ENCODE data around the gene FOS. TPM values are rescaled to one million over a fixed set of nuclear protein-coding genes. Genes with fewer than 3 reads are reported as not detected.

FOS gene
- total RNA-seq, 2 experiments from 2014 or later: 1,565 to 1,685 TPM

GRCh38 chr14:75254381-75254822 is 24.2 kb upstream of the FOS start:
- intact Hi-C loops (cut with DNase I, micrococcal nuclease): no loop called here
- Mint-ChIP-seq H3K27ac (peak overlapping the region; percentile 36), H3K4me1 (ENCODE audit: low read depth) (peaks cover 59% of the 10 kb centered on the region), H3K27me3 (no peaks in the 10 kb centered on the region), H3K4me3 (no peak overlapping the region), H3K9me3 (no peaks in the 10 kb centered on the region), H3K36me3 (ENCODE audit: low read depth) (no peaks in the 10 kb centered on the region)
- Histone ChIP-seq H3K27me3 (ENCODE audit: control insufficient read depth in 1 of 2, insufficient read depth in 2 of 2, low read length in 2 of 2) (no peaks in the 10 kb centered on the region), H3K27ac (ENCODE audit: low read depth in 1 of 2, low read length in 2 of 2) (no peak overlapping the region), H3K4me1 (ENCODE audit: insufficient read depth, low read length) (peaks cover 56% of the 10 kb centered on the region), H3K4me3 (ENCODE audit: low read length) (no peak overlapping the region), H3K36me3 (ENCODE audit: insufficient read depth, low read length) (no peaks in the 10 kb centered on the region), H3K9me3 (ENCODE audit: control insufficient read depth in 1 of 2, insufficient read depth in 1 of 2, low read length in 2 of 2) (no peaks in the 10 kb centered on the region)
- no peak for TF ChIP-seq CTCF (IDR thresholded peaks at IDR 0.05)
- ChIA-PET CTCF (interaction anchor here (0.7 kb wide), 1 partner anchor 58 kb away, joined by 3 read pairs; no protein-coding TSS in a partner anchor), POLR2A (no interaction called here)
- ATAC-seq (ENCODE audit: poor library complexity) (no peak), DNase-seq (no peak)

GRCh38 chr14:75254901-75255584 is 23.6 kb upstream of the FOS start:
- H3K4me1 ChIP-seq (ENCODE audit: insufficient read depth, low read length): peaks cover 58% of the 10 kb centered on the region
- no peaks in the 10 kb centered on the region for H3K36me3 ChIP-seq (ENCODE audit: insufficient read depth, low read length)
- peak overlapping the region; percentile 36 for H3K27ac Mint-ChIP-seq
- no peak for ATAC-seq (ENCODE audit: poor library complexity)
- H3K36me3 Mint-ChIP-seq (ENCODE audit: low read depth): no peaks in the 10 kb centered on the region
- ChIA-PET CTCF (no interaction called here), POLR2A (no interaction called here)
- no peaks in the 10 kb centered on the region for H3K27me3 Mint-ChIP-seq
- no peaks in the 10 kb centered on the region for H3K9me3 Mint-ChIP-seq
- no peaks in the 10 kb centered on the region for H3K9me3 ChIP-seq (ENCODE audit: control insufficient read depth in 1 of 2, insufficient read depth in 1 of 2, low read length in 2 of 2)
- no peak overlapping the region for H3K4me3 Mint-ChIP-seq
- H3K4me3 ChIP-seq (ENCODE audit: low read length): no peak overlapping the region
- H3K27me3 ChIP-seq (ENCODE audit: control insufficient read depth in 1 of 2, insufficient read depth in 2 of 2, low read length in 2 of 2): no peaks in the 10 kb centered on the region
- no peak overlapping the region for H3K27ac ChIP-seq (ENCODE audit: low read depth in 1 of 2, low read length in 2 of 2)
- no peak for TF ChIP-seq CTCF (IDR thresholded peaks at IDR 0.05)
- DNase-seq: no peak
- peaks cover 59% of the 10 kb centered on the region for H3K4me1 Mint-ChIP-seq (ENCODE audit: low read depth)
- intact Hi-C loops (cut with DNase I, micrococcal nuclease): no loop called here

GRCh38 chr14:75258079-75258802 is 20.4 kb upstream of the FOS start:
- H3K27me3 Mint-ChIP-seq: no peaks in the 10 kb centered on the region
- peak overlapping the region; percentile 98 for H3K27ac Mint-ChIP-seq
- no peaks in the 10 kb centered on the region for H3K36me3 ChIP-seq (ENCODE audit: insufficient read depth, low read length)
- peaks cover 45% of the 10 kb centered on the region for H3K4me1 Mint-ChIP-seq (ENCODE audit: low read depth)
- peak overlapping the region; percentile 81 for H3K4me3 Mint-ChIP-seq
- H3K36me3 Mint-ChIP-seq (ENCODE audit: low read depth): no peaks in the 10 kb centered on the region
- intact Hi-C loops (cut with DNase I, micrococcal nuclease): no loop called here
- POLR2A ChIA-PET: interaction anchor here (0.8 to 3.1 kb wide), 10 partner anchors 9 to 82 kb away, joined by 3 to 69 read pairs (median 10); partner anchors contain the start of gene TMED10
- TF ChIP-seq CTCF (IDR thresholded peaks at IDR 0.05): no peak
- no peaks in the 10 kb centered on the region for H3K9me3 Mint-ChIP-seq
- peak overlapping the region; percentile 50 for H3K4me3 ChIP-seq (ENCODE audit: low read length)
- H3K9me3 ChIP-seq (ENCODE audit: control insufficient read depth in 1 of 2, insufficient read depth in 1 of 2, low read length in 2 of 2): no peaks in the 10 kb centered on the region
- H3K27me3 ChIP-seq (ENCODE audit: control insufficient read depth in 1 of 2, insufficient read depth in 2 of 2, low read length in 2 of 2): no peaks in the 10 kb centered on the region
- H3K4me1 ChIP-seq (ENCODE audit: insufficient read depth, low read length): peaks cover 38% of the 10 kb centered on the region
- ATAC-seq (ENCODE audit: poor library complexity) (no peak), DNase-seq (peak in 2 of 14 experiments; percentile 46 to 49)
- CTCF ChIA-PET: interaction anchor here (0.7 to 2.0 kb wide), 8 partner anchors 9 to 95 kb away, joined by 3 to 10 read pairs (median 6); no protein-coding TSS in a partner anchor
- peak overlapping the region; percentile 84 to 96 for H3K27ac ChIP-seq (ENCODE audit: low read depth in 1 of 2, low read length in 2 of 2)

Measured in CD4-positive, alpha-beta T cell (primary cell).